Measurements from ENCODE around the gene ANKLE2.

- no peak for TF ChIP-seq CTCF (IDR thresholded peaks at IDR 0.05 in 8 of 11, conservative IDR thresholded peaks at IDR 0.05 in 3 of 11)
- no peak for TF ChIP-seq POLR2A (IDR thresholded peaks at IDR 0.05)
- TF ChIP-seq POLR2AphosphoS5 (IDR thresholded peaks at IDR 0.05), result no peak
These were observed 45.8 kb downstream of the ANKLE2 start for GRCh38 chr12:132715874-132716273.

Data from spleen (tissue), 7 donors.